Activated CD8-positive, alpha-beta memory T cell treated with anti-CD3 and anti-CD28 coated beads for 4 hours (primary cell): ENCODE measurements around the gene DDR2.
A peak's percentile ranks its signal among the peaks of the same experiment; 100 is the strongest.
"Not testable (repeated sequence)": the region's sequence is repeated elsewhere in the genome, so short reads cannot be mapped to it uniquely, and the experiment has no call there.

Experiments
- DNase-seq, 2 donors: peaks; one replicate each; pipeline ENCODE4 v3.0.0-alpha.2; 2020; ENCODE audit warnings: low read depth in 2 of 2

The DDR2 gene

GRCh38 chr1:162774007-162774406, 141.7 kb downstream of the DDR2 start:
- no peak for DNase-seq

- DNase-seq = no peak
Measured at GRCh38 chr1:162779043-162779442, 146.8 kb downstream of the DDR2 start.

- no peak for DNase-seq
Measured at GRCh38 chr1:162782671-162783070, 150.4 kb downstream of the DDR2 start.

- not testable (repeated sequence) for DNase-seq
Measured at GRCh38 chr1:162784926-162785325, 152.7 kb downstream of the DDR2 start.

- not testable (repeated sequence) for DNase-seq
Measured at GRCh38 chr1:162788783-162789182, 156.5 kb downstream of the DDR2 start.

GRCh38 chr1:162790303-162790984, 158.2 kb downstream of the DDR2 start, which contains the start of gene HSD17B7:
Gene HSD17B7, plus strand, starts transcription at chr1:162790702. Its CDS starts 99 bp downstream, at chr1:162790801.
- DNase-seq = peak; percentile 37 to 54

- DNase-seq = not testable (repeated sequence)
Measured at GRCh38 chr1:162790985-162791357, 158.7 kb downstream of the DDR2 start.

GRCh38 chr1:162794284-162794683, 162.0 kb downstream of the DDR2 start:
- DNase-seq = not testable (repeated sequence)

- not testable (repeated sequence) for DNase-seq
Measured at GRCh38 chr1:162796617-162797279, 164.5 kb downstream of the DDR2 start.

- not testable (repeated sequence) for DNase-seq
Measured at GRCh38 chr1:162799995-162800830, 167.9 kb downstream of the DDR2 start.

- not testable (repeated sequence) for DNase-seq
Measured at GRCh38 chr1:162807503-162807902, 175.2 kb downstream of the DDR2 start.

GRCh38 chr1:162812357-162812756, 180.1 kb downstream of the DDR2 start:
- not testable (repeated sequence) for DNase-seq

GRCh38 chr1:162818136-162818535, 185.9 kb downstream of the DDR2 start:
- DNase-seq = not testable (repeated sequence)

- DNase-seq = not testable (repeated sequence)
Measured at GRCh38 chr1:162818666-162819065, 186.4 kb downstream of the DDR2 start.

GRCh38 chr1:162822391-162823200, 190.3 kb downstream of the DDR2 start:
- no peak for DNase-seq

GRCh38 chr1:162823231-162823630, 191.0 kb downstream of the DDR2 start:
- no peak for DNase-seq

GRCh38 chr1:162823771-162824525, 191.7 kb downstream of the DDR2 start:
- DNase-seq = no peak

GRCh38 chr1:162829268-162829667, 197.0 kb downstream of the DDR2 start:
- no peak for DNase-seq

GRCh38 chr1:162832470-162832869, 200.2 kb downstream of the DDR2 start:
- no peak for DNase-seq

GRCh38 chr1:162835157-162835899, 203.1 kb downstream of the DDR2 start:
- DNase-seq = no peak
